Ammon's horn (tissue), 1 donor: ENCODE data around the gene CEACAM6.
A peak's percentile ranks its signal among the peaks of the same experiment; 100 is the strongest.
"Not testable (repeated sequence)": the region's sequence is repeated elsewhere in the genome, so short reads cannot be mapped to it uniquely, and the experiment has no call there.

Experiments used
- DNase-seq: peaks from one replicate; pipeline ENCODE4 v3.0.0-alpha.2; 2016; ENCODE audit warnings: low spot score

Gene CEACAM6

GRCh38 chr19:41746593-41747227 lies 8.6 kb upstream of the CEACAM6 start:
- DNase-seq: peak; percentile 55

- DNase-seq: no peak
Observed at GRCh38 chr19:41748012-41748411, 7.3 kb upstream of the CEACAM6 start.

GRCh38 chr19:41750248-41751134 lies 4.8 kb upstream of the CEACAM6 start:
- not testable (repeated sequence) for DNase-seq

- peak; percentile 8 for DNase-seq
Observed at GRCh38 chr19:41753159-41753558, 2.2 kb upstream of the CEACAM6 start.

GRCh38 chr19:41753936-41754529 lies 1.3 kb upstream of the CEACAM6 start:
- peak; percentile 26 for DNase-seq

- no peak for DNase-seq
Observed at GRCh38 chr19:41758846-41759245, 3.5 kb downstream of the CEACAM6 start.

GRCh38 chr19:41767115-41767514 lies 11.8 kb downstream of the CEACAM6 start:
- DNase-seq: no peak

GRCh38 chr19:41768105-41768504 lies 12.8 kb downstream of the CEACAM6 start:
- DNase-seq: not testable (repeated sequence)

- DNase-seq: no peak
Observed at GRCh38 chr19:41769608-41770007, 14.3 kb downstream of the CEACAM6 start.

GRCh38 chr19:41771410-41771809 lies 16.1 kb downstream of the CEACAM6 start:
- no peak for DNase-seq

- DNase-seq: no peak
Observed at GRCh38 chr19:41774515-41774980, 19.2 kb downstream of the CEACAM6 start.

GRCh38 chr19:41776700-41777099 lies 21.4 kb downstream of the CEACAM6 start:
- DNase-seq: no peak

GRCh38 chr19:41783612-41784011 lies 28.3 kb downstream of the CEACAM6 start:
- no peak for DNase-seq

- no peak for DNase-seq
Observed at GRCh38 chr19:41784312-41784711, 29.0 kb downstream of the CEACAM6 start.

- DNase-seq: no peak
Observed at GRCh38 chr19:41784743-41785142, 29.4 kb downstream of the CEACAM6 start.

GRCh38 chr19:41785653-41786052 lies 30.3 kb downstream of the CEACAM6 start:
- peak; percentile 67 for DNase-seq

- no peak for DNase-seq
Observed at GRCh38 chr19:41787055-41787454, 31.7 kb downstream of the CEACAM6 start.

- DNase-seq: not testable (repeated sequence)
Observed at GRCh38 chr19:41788518-41788917, 33.2 kb downstream of the CEACAM6 start.

GRCh38 chr19:41789053-41789452 lies 33.7 kb downstream of the CEACAM6 start:
- DNase-seq: not testable (repeated sequence)

- peak; percentile 22 for DNase-seq
Observed at GRCh38 chr19:41792513-41793413, 37.4 kb downstream of the CEACAM6 start.

- DNase-seq: no peak
Observed at GRCh38 chr19:41793414-41793727, 38.0 kb downstream of the CEACAM6 start.

GRCh38 chr19:41795031-41795461 lies 39.7 kb downstream of the CEACAM6 start:
- DNase-seq: peak; percentile 35
